Prostate gland (tissue), 2 donors: Measurements from ENCODE around the gene IMMP2L.

Experiments
- POLR2A ChIP-seq: fragments of 450-650 bp; IDR thresholded peaks from one replicate; pipeline ENCODE4 v1.6.1; 2016; ENCODE audit warnings: antibody characterized with exemption, mild to moderate bottlenecking
- TF ChIP-seq, protein P1 (sequence below), 4 experiments: fragments of 200-600 bp in 2 of 4; fragments of 450-650 bp in 2 of 4; sonication (generic) in 2 of 4; IDR thresholded peaks; 1 replicate in 3 of 4; 2 replicates in 1 of 4; pipeline ENCODE4 v1.5.1; 2016 to 2019; ENCODE audit warnings: antibody characterized with exemption in 4 of 4, mild to moderate bottlenecking in 2 of 4, moderate library complexity in 2 of 4

DNA sequence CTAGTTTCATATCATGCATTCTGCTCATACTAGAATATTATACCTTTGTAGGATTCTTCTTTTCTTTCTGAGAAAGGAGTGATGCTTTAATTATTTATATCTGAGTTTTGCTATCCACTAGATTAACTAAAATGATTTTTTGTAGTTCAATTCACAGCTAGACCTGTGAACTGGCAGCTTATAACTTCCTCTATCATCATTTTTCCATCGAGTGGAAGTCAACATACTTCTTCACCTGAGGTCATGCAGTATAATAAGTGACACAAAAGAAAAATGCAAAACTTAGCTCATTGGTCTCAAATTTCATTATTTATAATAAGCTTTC is 463.4 kb downstream of the IMMP2L start:
- TF ChIP-seq, protein P1, sequence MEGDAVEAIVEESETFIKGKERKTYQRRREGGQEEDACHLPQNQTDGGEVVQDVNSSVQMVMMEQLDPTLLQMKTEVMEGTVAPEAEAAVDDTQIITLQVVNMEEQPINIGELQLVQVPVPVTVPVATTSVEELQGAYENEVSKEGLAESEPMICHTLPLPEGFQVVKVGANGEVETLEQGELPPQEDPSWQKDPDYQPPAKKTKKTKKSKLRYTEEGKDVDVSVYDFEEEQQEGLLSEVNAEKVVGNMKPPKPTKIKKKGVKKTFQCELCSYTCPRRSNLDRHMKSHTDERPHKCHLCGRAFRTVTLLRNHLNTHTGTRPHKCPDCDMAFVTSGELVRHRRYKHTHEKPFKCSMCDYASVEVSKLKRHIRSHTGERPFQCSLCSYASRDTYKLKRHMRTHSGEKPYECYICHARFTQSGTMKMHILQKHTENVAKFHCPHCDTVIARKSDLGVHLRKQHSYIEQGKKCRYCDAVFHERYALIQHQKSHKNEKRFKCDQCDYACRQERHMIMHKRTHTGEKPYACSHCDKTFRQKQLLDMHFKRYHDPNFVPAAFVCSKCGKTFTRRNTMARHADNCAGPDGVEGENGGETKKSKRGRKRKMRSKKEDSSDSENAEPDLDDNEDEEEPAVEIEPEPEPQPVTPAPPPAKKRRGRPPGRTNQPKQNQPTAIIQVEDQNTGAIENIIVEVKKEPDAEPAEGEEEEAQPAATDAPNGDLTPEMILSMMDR (IDR thresholded peaks at IDR 0.05) = no peak
- no peak for TF ChIP-seq POLR2A
